ENCODE results near the gene PPM1H.

Gene PPM1H

DNA sequence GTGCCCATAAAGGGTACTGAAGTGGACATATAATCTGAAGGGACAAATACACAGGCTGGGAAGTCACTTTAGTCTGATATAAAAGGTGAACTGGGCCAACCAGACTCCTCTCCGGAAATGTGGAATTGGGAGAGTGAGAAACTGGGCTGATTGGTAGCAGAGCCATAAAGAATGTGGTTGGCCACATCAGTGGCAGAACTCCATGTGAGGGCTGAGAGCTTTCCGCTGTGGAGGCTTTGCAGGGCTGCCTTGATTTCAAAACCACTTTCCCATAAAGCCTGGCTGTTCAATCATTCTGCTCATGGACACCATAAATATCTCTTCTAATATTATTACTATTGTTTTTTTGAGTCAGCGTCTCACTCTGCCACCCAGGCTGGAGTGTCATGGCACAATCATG lies 248.0 kb downstream of the PPM1H start:
- no peak for DNase-seq (ENCODE audit: extremely low read depth, insufficient read length)
- no peaks in the 10 kb centered on the region for H3K36me3 ChIP-seq (ENCODE audit: control insufficient read depth, insufficient read depth, low read length)
- TF ChIP-seq, protein P1, sequence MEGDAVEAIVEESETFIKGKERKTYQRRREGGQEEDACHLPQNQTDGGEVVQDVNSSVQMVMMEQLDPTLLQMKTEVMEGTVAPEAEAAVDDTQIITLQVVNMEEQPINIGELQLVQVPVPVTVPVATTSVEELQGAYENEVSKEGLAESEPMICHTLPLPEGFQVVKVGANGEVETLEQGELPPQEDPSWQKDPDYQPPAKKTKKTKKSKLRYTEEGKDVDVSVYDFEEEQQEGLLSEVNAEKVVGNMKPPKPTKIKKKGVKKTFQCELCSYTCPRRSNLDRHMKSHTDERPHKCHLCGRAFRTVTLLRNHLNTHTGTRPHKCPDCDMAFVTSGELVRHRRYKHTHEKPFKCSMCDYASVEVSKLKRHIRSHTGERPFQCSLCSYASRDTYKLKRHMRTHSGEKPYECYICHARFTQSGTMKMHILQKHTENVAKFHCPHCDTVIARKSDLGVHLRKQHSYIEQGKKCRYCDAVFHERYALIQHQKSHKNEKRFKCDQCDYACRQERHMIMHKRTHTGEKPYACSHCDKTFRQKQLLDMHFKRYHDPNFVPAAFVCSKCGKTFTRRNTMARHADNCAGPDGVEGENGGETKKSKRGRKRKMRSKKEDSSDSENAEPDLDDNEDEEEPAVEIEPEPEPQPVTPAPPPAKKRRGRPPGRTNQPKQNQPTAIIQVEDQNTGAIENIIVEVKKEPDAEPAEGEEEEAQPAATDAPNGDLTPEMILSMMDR (IDR thresholded peaks at IDR 0.05; ENCODE audit: insufficient read depth, low read length, poor library complexity, severe bottlenecking), result no peak
- H3K4me3 ChIP-seq (replicated peaks; ENCODE audit: low read depth, low read length), result no peak overlapping the region
- H3K27me3 ChIP-seq (replicated peaks; ENCODE audit: control insufficient read depth, insufficient read depth, low read length), result no peaks in the 10 kb centered on the region

DNA sequence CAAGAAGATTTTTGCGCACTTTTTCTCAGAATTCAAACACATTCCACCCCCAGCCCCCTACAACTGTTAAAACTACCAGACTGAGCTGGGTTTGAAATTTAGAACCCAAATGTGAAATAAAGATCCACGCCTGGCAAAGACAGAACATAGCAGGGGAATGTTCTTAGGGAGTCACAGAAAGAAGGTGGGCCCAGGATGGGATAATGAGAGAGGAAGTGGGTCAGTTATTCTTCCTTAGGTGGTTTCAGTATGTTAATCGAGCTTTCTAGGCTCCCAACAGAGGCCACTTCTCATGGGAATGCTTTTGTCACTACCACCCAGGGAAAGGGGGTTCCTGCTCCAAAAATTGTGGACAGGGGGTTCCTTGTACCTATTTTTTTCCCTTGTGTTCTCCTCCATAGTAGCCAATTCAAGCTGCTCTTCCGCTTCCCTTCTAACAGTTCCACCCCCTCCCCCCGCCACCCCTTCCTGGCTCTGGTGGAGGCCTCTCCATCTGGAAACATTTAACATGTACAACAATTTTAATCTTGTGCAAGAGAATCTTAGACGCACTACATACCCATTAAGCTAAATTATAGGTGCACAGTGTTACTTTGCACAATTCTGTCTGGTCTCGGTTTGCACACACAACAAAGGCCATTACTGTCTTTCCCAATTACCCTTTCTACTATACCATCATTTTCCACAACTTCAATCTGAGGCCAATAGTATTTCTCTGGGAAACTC lies 250.2 kb downstream of the PPM1H start:
- DNase-seq (ENCODE audit: extremely low read depth, insufficient read length), result no peak
- H3K27me3 ChIP-seq (replicated peaks; ENCODE audit: control insufficient read depth, insufficient read depth, low read length), result no peaks in the 10 kb centered on the region
- no peak overlapping the region for H3K4me3 ChIP-seq (replicated peaks; ENCODE audit: low read depth, low read length)
- no peaks in the 10 kb centered on the region for H3K36me3 ChIP-seq (ENCODE audit: control insufficient read depth, insufficient read depth, low read length)
- TF ChIP-seq, protein P1 (IDR thresholded peaks at IDR 0.05; ENCODE audit: insufficient read depth, low read length, poor library complexity, severe bottlenecking), result no peak

DNA sequence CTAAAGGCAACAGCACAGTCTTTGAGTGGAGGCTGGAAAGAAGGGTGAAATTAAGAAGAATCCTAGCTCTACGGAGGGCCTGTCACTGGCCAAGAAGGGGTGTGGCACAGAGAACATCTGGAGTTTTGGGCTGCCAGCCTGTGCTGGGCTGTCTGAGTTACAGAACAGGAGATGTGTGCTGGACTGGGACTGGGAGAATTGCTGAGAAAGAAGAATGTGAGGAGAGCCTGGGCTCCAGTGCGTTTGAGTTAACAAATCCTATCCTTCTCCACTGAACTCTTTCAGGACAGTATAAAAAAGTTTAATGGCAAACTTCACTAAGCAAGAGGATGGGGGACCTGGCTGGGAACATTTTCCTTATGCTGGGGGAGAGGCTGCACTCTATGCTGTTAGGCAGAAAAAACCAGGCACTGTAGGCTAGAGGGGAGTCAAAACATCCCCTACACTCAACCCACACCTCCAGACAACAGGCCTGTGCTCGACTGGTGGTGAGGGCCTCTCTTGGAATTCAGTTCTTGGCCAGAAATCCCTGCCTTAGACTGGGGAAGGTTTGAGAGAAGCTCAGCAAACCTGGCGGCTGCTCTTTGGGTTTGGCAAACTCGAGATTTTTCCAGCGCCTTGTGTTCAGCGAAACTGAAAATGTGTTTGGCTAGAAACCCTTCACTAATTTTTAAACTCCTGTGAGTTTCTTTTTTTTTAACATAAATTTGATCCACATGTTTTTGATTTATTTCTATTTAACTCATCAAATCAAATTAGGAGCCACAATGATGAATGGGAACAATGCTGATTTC lies 251.0 kb downstream of the PPM1H start:
- no peak overlapping the region for H3K4me3 ChIP-seq (replicated peaks; ENCODE audit: low read depth, low read length)
- DNase-seq (ENCODE audit: extremely low read depth, insufficient read length), result no peak
- H3K27me3 ChIP-seq (replicated peaks; ENCODE audit: control insufficient read depth, insufficient read depth, low read length), result no peaks in the 10 kb centered on the region
- no peaks in the 10 kb centered on the region for H3K36me3 ChIP-seq (ENCODE audit: control insufficient read depth, insufficient read depth, low read length)
- TF ChIP-seq, protein P1 (IDR thresholded peaks at IDR 0.05; ENCODE audit: insufficient read depth, low read length, poor library complexity, severe bottlenecking), result no peak

DNA sequence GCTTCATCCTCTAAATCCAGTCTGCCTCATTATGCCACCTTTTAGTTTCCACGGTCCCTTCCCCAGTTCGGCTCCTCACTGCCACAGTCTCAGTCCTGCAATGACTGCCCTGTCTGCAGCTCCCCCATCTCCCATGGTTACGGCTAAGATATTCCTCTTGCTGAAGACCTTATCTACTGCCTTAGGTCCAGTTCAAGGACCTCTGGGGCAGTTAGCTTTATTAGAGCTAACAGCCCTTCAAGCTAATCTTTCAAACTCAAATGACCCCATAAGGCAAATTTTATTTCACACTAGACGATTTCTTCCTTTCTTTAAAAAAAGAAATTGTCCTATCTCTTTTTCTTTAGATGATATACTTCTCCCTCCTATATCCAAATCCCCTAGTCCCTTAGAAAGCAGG lies 253.6 kb downstream of the PPM1H start:
- no peak for DNase-seq (ENCODE audit: extremely low read depth, insufficient read length)
- TF ChIP-seq, protein P1 (IDR thresholded peaks at IDR 0.05; ENCODE audit: insufficient read depth, low read length, poor library complexity, severe bottlenecking), result no peak
- no peaks in the 10 kb centered on the region for H3K27me3 ChIP-seq (replicated peaks; ENCODE audit: control insufficient read depth, insufficient read depth, low read length)
- H3K4me3 ChIP-seq (replicated peaks; ENCODE audit: low read depth, low read length), result no peak overlapping the region
- no peaks in the 10 kb centered on the region for H3K36me3 ChIP-seq (ENCODE audit: control insufficient read depth, insufficient read depth, low read length)

DNA sequence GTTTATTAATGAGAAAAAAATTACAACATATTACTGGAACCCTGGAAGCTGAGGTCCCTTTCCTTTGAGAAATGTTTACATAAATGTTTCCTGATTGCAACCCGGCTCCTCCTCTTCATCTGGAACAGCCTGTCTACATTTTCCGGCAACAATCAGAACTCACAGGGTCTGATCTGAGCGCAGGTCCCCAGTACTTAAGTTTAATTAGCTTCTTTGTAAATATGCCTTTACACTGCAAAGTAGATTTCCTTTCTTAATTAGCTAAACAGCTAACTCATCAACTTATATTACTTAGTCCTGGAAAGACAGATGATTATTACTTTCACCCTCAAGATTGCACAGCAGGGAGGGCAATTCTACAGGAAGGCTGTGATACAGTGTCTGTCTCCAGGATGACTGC lies 255.3 kb downstream of the PPM1H start:
- H3K27me3 ChIP-seq (replicated peaks; ENCODE audit: control insufficient read depth, insufficient read depth, low read length), result no peaks in the 10 kb centered on the region
- no peak overlapping the region for H3K4me3 ChIP-seq (replicated peaks; ENCODE audit: low read depth, low read length)
- TF ChIP-seq, protein P1 (IDR thresholded peaks at IDR 0.05; ENCODE audit: insufficient read depth, low read length, poor library complexity, severe bottlenecking), result no peak
- no peak for DNase-seq (ENCODE audit: extremely low read depth, insufficient read length)
- H3K36me3 ChIP-seq (ENCODE audit: control insufficient read depth, insufficient read depth, low read length), result no peaks in the 10 kb centered on the region

All from GM06990 (cell line).